Measurements from ENCODE around the gene TTLL11. TPM values are rescaled to one million over a fixed set of nuclear protein-coding genes. Genes with fewer than 3 reads are reported as not detected.
"Not testable (repeated sequence)": the region's sequence is repeated elsewhere in the genome, so short reads cannot be mapped to it uniquely, and the experiment has no call there.

TTLL11 gene
- total RNA-seq, 4 donors from 2014 or later, result 15.1 to 42.6 (median 29.1) TPM

- Histone ChIP-seq H3K9me3 (peaks cover 0 to under 1% (median 0%) of the 10 kb centered on the region in 3 donors), H3K27ac (no peak overlapping the region), H3K27me3 (no peaks in the 10 kb centered on the region), H3K4me1 (no peaks in the 10 kb centered on the region), H3K4me3 (no peak overlapping the region), H3K36me3 (no peaks in the 10 kb centered on the region)
- WGBS, 2 donors (ENCODE audit: low coverage in 1 of 2), result 58% methylated on average over 2 of the region's 5 CpGs; no CpG with 5 or more reads in 1 of the 2 donors
- TF ChIP-seq CTCF (IDR thresholded peaks at IDR 0.05), result no peak
- no peak for TF ChIP-seq POLR2AphosphoS5 (IDR thresholded peaks at IDR 0.05)
- ATAC-seq, result no peak
Measured at GRCh38 chr9:121798941-121799340, 294.2 kb downstream of the TTLL11 start.

GRCh38 chr9:121797081-121797480, 296.0 kb downstream of the TTLL11 start:
- TF ChIP-seq EP300 (IDR thresholded peaks at IDR 0.05), result no peak
- TF ChIP-seq CTCF (IDR thresholded peaks at IDR 0.05), result no peak
- TF ChIP-seq POLR2A (IDR thresholded peaks at IDR 0.05), result no peak
- TF ChIP-seq POLR2AphosphoS5 (IDR thresholded peaks at IDR 0.05), result no peak
- H3K36me3 ChIP-seq, result no peaks in the 10 kb centered on the region

GRCh38 chr9:121794334-121794733, 298.8 kb downstream of the TTLL11 start:
- 83 to 100% methylated on average over 2 to 6 of the region's 6 CpGs for WGBS, 2 donors (ENCODE audit: low coverage in 1 of 2)
- H3K27ac ChIP-seq, H3K4me3 ChIP-seq, ATAC-seq, H3K36me3 ChIP-seq, H3K27me3 ChIP-seq, H3K4me1 ChIP-seq, H3K9me3 ChIP-seq: not testable (repeated sequence)

More at GRCh38 chr9:121797081-121797480, 296.0 kb downstream of the TTLL11 start:
- Histone ChIP-seq H3K4me1 (no peaks in the 10 kb centered on the region), H3K4me3 (no peak overlapping the region), H3K9me3 (no peaks in the 10 kb centered on the region), H3K27ac (no peak overlapping the region), H3K27me3 (no peaks in the 10 kb centered on the region)
- 90 to 100% methylated on average over 1 to 2 of the region's 2 CpGs for WGBS, 2 donors (ENCODE audit: low coverage in 1 of 2)
- ATAC-seq, result no peak

- H3K4me1 ChIP-seq, H3K9me3 ChIP-seq, H3K27ac ChIP-seq, H3K36me3 ChIP-seq, H3K27me3 ChIP-seq, ATAC-seq, H3K4me3 ChIP-seq: not testable (repeated sequence)
- 83 to 87% methylated on average over 1 to 8 of the region's 10 CpGs for WGBS, 2 donors (ENCODE audit: low coverage in 1 of 2)
Measured at GRCh38 chr9:121792476-121792875, 300.6 kb downstream of the TTLL11 start.

- H3K27me3 ChIP-seq, result no peaks in the 10 kb centered on the region
- ATAC-seq, result no peak
- no peak overlapping the region for H3K4me3 ChIP-seq
- 67 to 88% methylated on average over 5 to 6 of the region's 14 CpGs for WGBS, 2 donors (ENCODE audit: low coverage in 1 of 2)
- H3K4me1 ChIP-seq, result no peaks in the 10 kb centered on the region
- no peak for TF ChIP-seq EP300 (IDR thresholded peaks at IDR 0.05)
- peaks cover 0 to 11% of the 10 kb centered on the region in 2 donors for H3K36me3 ChIP-seq
- no peak overlapping the region for H3K27ac ChIP-seq
- no peaks in the 10 kb centered on the region for H3K9me3 ChIP-seq
Measured at GRCh38 chr9:121790841-121791240, 302.3 kb downstream of the TTLL11 start.

- Histone ChIP-seq H3K36me3 (peaks cover 0 to 31% of the 10 kb centered on the region in 2 donors), H3K4me3 (no peak overlapping the region), H3K9me3 (no peaks in the 10 kb centered on the region), H3K4me1 (no peaks in the 10 kb centered on the region), H3K27me3 (no peaks in the 10 kb centered on the region), H3K27ac (no peak overlapping the region)
- TF ChIP-seq POLR2AphosphoS5 (IDR thresholded peaks at IDR 0.05) (no peak), POLR2A (IDR thresholded peaks at IDR 0.05) (no peak), EP300 (IDR thresholded peaks at IDR 0.05) (no peak), CTCF (IDR thresholded peaks at IDR 0.05) (no peak)
- WGBS, 2 donors (ENCODE audit: low coverage in 1 of 2), result 82 to 83% methylated on average over 11 of the region's 15 CpGs
- no peak for ATAC-seq
Measured at GRCh38 chr9:121788686-121789366, 304.3 kb downstream of the TTLL11 start.

Data from gastroesophageal sphincter (tissue), 4 donors.